BE2C (cell line): ENCODE measurements around the gene THAP10.
"Not testable (repeated sequence)": the region's sequence is repeated elsewhere in the genome, so short reads cannot be mapped to it uniquely, and the experiment has no call there.

Experiments
- DNase-seq: peaks from one replicate; pipeline ENCODE4 v3.0.0-alpha.2; 2020
- H3K27me3 ChIP-seq: fragments of 250-450 bp; sonication (Bioruptor Pico); 2 replicates; pipeline ENCODE4 v1.5.1; 2020; ENCODE audit warnings: mild to moderate bottlenecking
- H3K36me3 ChIP-seq: fragments of 250-450 bp; sonication (Bioruptor Pico); 2 replicates; pipeline ENCODE4 v1.5.1; 2020; ENCODE audit warnings: mild to moderate bottlenecking
- H3K4me1 ChIP-seq: fragments of 250-450 bp; sonication (Bioruptor Pico); 2 replicates; pipeline ENCODE4 v1.5.1; 2020
- H3K4me3 ChIP-seq: 2 replicates; pipeline ENCODE4 v1.5.1; 2011; ENCODE audit warnings: low read depth, low read length
- H3K9me3 ChIP-seq: fragments of 250-450 bp; sonication (Bioruptor Pico); 2 replicates; pipeline ENCODE4 v1.5.1; 2020
- CTCF ChIP-seq: IDR thresholded peaks from 2 replicates; pipeline ENCODE4 v1.5.1; 2012; ENCODE audit warnings: mild to moderate bottlenecking, low read depth, low read length

THAP10 gene

GRCh38 chr15:70859322-70859908, 32.8 kb downstream of the THAP10 start:
- Histone ChIP-seq H3K9me3 (no peaks in the 10 kb centered on the region), H3K27me3 (no peaks in the 10 kb centered on the region), H3K4me3 (no peak overlapping the region), H3K4me1 (peaks cover 4% of the 10 kb centered on the region; the same call in 1 of the 2 replicates), H3K36me3 (no peaks in the 10 kb centered on the region)
- no peak for TF ChIP-seq CTCF
- DNase-seq: no peak

GRCh38 chr15:70858614-70859321, 33.5 kb downstream of the THAP10 start:
- H3K4me3 ChIP-seq, H3K4me1 ChIP-seq, H3K9me3 ChIP-seq, H3K27me3 ChIP-seq, H3K36me3 ChIP-seq, DNase-seq: not testable (repeated sequence)

GRCh38 chr15:70857562-70858285, 34.5 kb downstream of the THAP10 start:
- Histone ChIP-seq H3K4me3 (no peak overlapping the region), H3K27me3 (no peaks in the 10 kb centered on the region), H3K36me3 (no peaks in the 10 kb centered on the region), H3K4me1 (peaks cover 5% of the 10 kb centered on the region; the same call in 1 of the 2 replicates), H3K9me3 (no peaks in the 10 kb centered on the region)
- no peak for TF ChIP-seq CTCF
- DNase-seq: no peak

- no peak for TF ChIP-seq CTCF
- peaks cover 5% of the 10 kb centered on the region; the same call in 1 of the 2 replicates for H3K4me1 ChIP-seq
- no peaks in the 10 kb centered on the region for H3K9me3 ChIP-seq
- no peaks in the 10 kb centered on the region for H3K36me3 ChIP-seq
- H3K27me3 ChIP-seq: no peaks in the 10 kb centered on the region
- H3K4me3 ChIP-seq: no peak overlapping the region
- DNase-seq: no peak
These were observed 35.2 kb downstream of the THAP10 start for GRCh38 chr15:70856884-70857561.

- TF ChIP-seq CTCF: no peak
- DNase-seq: no peak
- H3K4me1 ChIP-seq: peaks cover 5% of the 10 kb centered on the region; the same call in 1 of the 2 replicates
- no peak overlapping the region for H3K4me3 ChIP-seq
- no peaks in the 10 kb centered on the region for H3K9me3 ChIP-seq
- no peaks in the 10 kb centered on the region for H3K36me3 ChIP-seq
- H3K27me3 ChIP-seq: no peaks in the 10 kb centered on the region
These were observed 35.9 kb downstream of the THAP10 start for GRCh38 chr15:70856177-70856883.

GRCh38 chr15:70855764-70856163, 36.5 kb downstream of the THAP10 start:
- TF ChIP-seq CTCF: no peak
- no peak for DNase-seq
- H3K27me3 ChIP-seq: no peaks in the 10 kb centered on the region
- no peaks in the 10 kb centered on the region for H3K9me3 ChIP-seq
- no peak overlapping the region for H3K4me3 ChIP-seq
- H3K36me3 ChIP-seq: no peaks in the 10 kb centered on the region
- H3K4me1 ChIP-seq: peaks cover 5% of the 10 kb centered on the region; the same call in 1 of the 2 replicates
